HepG2 (cell line): Measurements from ENCODE around the gene DGUOK.

ENCODE experiments used
- ELF4 ChIP-seq: sonication (generic); formaldehyde crosslinking; IDR thresholded peaks from 2 replicates; pipeline ENCODE4 v1.5.0; 2020; ENCODE audit warnings: missing genetic modification reagents, mild to moderate bottlenecking, moderate library complexity, borderline replicate concordance
- PREB ChIP-seq: sonication (generic); formaldehyde crosslinking; IDR thresholded peaks from 2 replicates; pipeline ENCODE4 v1.4.0; 2020; ENCODE audit warnings: missing genetic modification reagents
- SP1 ChIP-seq, 2 experiments: fragments of 450-650 bp in 1 of 2; sonication (generic) in 1 of 2; formaldehyde crosslinking in 1 of 2; IDR thresholded peaks; 2 replicates each; pipeline versions ENCODE4 v1.4.0 to v1.6.1; 2016 to 2020; ENCODE audit warnings: missing genetic modification reagents in 1 of 2
- SRF ChIP-seq: IDR thresholded peaks from 2 replicates; pipeline ENCODE4 v1.6.1; 2011; ENCODE audit warnings: mild to moderate bottlenecking, low read depth, low read length, moderate library complexity
- ZNF121 ChIP-seq: sonication (generic); formaldehyde crosslinking; IDR thresholded peaks from 2 replicates; pipeline ENCODE4 v1.5.0; 2020; ENCODE audit warnings: mild to moderate bottlenecking, missing genetic modification reagents
- ZNF367 ChIP-seq: sonication (generic); formaldehyde crosslinking; IDR thresholded peaks from 2 replicates; pipeline ENCODE4 v1.4.0; 2020; ENCODE audit warnings: missing genetic modification reagents, borderline replicate concordance
- TF ChIP-seq, protein P1 (sequence below), 2 experiments: sonication (generic) in 1 of 2; formaldehyde crosslinking in 1 of 2; IDR thresholded peaks; 2 replicates each; pipeline versions ENCODE4 v1.5.1 to v1.6.1; 2011 to 2020; ENCODE audit warnings: borderline replicate concordance in 1 of 2, low read depth in 1 of 2, low read length in 1 of 2, mild to moderate bottlenecking in 1 of 2, missing genetic modification reagents in 1 of 2, moderate library complexity in 1 of 2
- TF ChIP-seq, protein P2 (sequence below): sonication (generic); formaldehyde crosslinking; IDR thresholded peaks from 2 replicates; pipeline ENCODE4 v1.4.0; 2020; ENCODE audit warnings: missing genetic modification reagents
- TF ChIP-seq, protein P3 (sequence below): sonication (generic); formaldehyde crosslinking; IDR thresholded peaks from 2 replicates; pipeline ENCODE4 v1.4.0; 2020; ENCODE audit warnings: missing genetic modification reagents, mild to moderate bottlenecking, borderline replicate concordance

GRCh38 chr2:73985308-73986084 is 58.8 kb downstream of the DGUOK start:
- no peak for TF ChIP-seq SP1 (IDR thresholded peaks at IDR 0.05)
- no peak for TF ChIP-seq SP1 (CRISPR knock-in tag; IDR thresholded peaks at IDR 0.05)
- TF ChIP-seq, protein P1, sequence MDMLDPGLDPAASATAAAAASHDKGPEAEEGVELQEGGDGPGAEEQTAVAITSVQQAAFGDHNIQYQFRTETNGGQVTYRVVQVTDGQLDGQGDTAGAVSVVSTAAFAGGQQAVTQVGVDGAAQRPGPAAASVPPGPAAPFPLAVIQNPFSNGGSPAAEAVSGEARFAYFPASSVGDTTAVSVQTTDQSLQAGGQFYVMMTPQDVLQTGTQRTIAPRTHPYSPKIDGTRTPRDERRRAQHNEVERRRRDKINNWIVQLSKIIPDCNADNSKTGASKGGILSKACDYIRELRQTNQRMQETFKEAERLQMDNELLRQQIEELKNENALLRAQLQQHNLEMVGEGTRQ (IDR thresholded peaks at IDR 0.05; ENCODE audit: low read depth, low read length), result no peak
- TF ChIP-seq, protein P1 (CRISPR knock-in tag; IDR thresholded peaks at IDR 0.05; ENCODE audit: borderline replicate concordance), result no peak
- no peak for TF ChIP-seq SRF
- no peak for TF ChIP-seq ELF4
- no peak for TF ChIP-seq PREB
- TF ChIP-seq, protein P2, sequence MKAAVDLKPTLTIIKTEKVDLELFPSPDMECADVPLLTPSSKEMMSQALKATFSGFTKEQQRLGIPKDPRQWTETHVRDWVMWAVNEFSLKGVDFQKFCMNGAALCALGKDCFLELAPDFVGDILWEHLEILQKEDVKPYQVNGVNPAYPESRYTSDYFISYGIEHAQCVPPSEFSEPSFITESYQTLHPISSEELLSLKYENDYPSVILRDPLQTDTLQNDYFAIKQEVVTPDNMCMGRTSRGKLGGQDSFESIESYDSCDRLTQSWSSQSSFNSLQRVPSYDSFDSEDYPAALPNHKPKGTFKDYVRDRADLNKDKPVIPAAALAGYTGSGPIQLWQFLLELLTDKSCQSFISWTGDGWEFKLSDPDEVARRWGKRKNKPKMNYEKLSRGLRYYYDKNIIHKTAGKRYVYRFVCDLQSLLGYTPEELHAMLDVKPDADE (CRISPR knock-in tag), result no peak
- no peak for TF ChIP-seq ZNF121 (CRISPR knock-in tag)
- TF ChIP-seq ZNF367, result no peak
- TF ChIP-seq, protein P3, sequence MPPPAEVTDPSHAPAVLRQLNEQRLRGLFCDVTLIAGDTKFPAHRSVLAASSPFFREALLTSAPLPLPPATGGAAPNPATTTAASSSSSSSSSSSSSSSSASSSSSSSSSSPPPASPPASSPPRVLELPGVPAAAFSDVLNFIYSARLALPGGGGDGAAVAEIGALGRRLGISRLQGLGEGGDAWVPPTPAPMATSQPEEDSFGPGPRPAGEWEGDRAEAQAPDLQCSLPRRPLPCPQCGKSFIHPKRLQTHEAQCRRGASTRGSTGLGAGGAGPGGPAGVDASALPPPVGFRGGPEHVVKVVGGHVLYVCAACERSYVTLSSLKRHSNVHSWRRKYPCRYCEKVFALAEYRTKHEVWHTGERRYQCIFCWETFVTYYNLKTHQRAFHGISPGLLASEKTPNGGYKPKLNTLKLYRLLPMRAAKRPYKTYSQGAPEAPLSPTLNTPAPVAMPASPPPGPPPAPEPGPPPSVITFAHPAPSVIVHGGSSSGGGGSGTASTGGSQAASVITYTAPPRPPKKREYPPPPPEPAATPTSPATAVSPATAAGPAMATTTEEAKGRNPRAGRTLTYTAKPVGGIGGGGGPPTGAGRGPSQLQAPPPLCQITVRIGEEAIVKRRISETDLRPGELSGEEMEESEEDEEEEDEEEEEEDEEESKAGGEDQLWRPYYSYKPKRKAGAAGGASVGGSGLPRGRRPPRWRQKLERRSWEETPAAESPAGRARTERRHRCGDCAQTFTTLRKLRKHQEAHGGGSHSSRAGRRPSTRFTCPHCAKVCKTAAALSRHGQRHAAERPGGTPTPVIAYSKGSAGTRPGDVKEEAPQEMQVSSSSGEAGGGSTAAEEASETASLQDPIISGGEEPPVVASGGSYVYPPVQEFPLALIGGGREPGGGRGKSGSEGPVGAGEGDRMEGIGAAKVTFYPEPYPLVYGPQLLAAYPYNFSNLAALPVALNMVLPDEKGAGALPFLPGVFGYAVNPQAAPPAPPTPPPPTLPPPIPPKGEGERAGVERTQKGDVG (CRISPR knock-in tag), result no peak; the same call in 1 of the 2 replicates
